GM12878 (cell line): ENCODE measurements around the gene SSNA1. TPM values are rescaled to one million over a fixed set of nuclear protein-coding genes. Genes with fewer than 3 reads are reported as not detected.

ENCODE experiments used
- ATAC-seq: fragments of 200-7000 bp; cut with Tn5 transposase; 3 replicates; pipeline ENCODE4 v1.9.1; 2020; ENCODE audit warnings: mild to moderate bottlenecking, moderate library complexity
- BruUV-seq: library from RNA; stranded (reverse); fragments of 400-500 nt; replicated peaks from 2 replicates; lab custom pipeline; 2021; lab: Mats Ljungman, UMichigan
- CTCF ChIA-PET: fragments of 300-600 bp; sonication (Branson Sonifier 250); formaldehyde crosslinking; extraction: SDS; loops from one replicate; lab custom pipeline; 2021; ENCODE audit warnings: inconsistent platforms; lab: Yijun Ruan, JAX
- POLR2A ChIA-PET: fragments of 350-600 bp; formaldehyde crosslinking; extraction: SDS; loops from one replicate; lab custom pipeline; 2021; ENCODE audit warnings: inconsistent platforms; lab: Charles Lee
- RAD21 ChIA-PET: fragments of 300-600 bp; sonication (Branson Sonifier 250); formaldehyde crosslinking; loops from one replicate; lab custom pipeline; 2023; ENCODE audit warnings: antibody characterized with exemption; ENCODE audit not compliant: unreplicated experiment; lab: Charles Lee
- SMC1A ChIA-PET: fragments of 300-600 bp; sonication (Branson Sonifier 250); formaldehyde crosslinking; loops from one replicate; lab custom pipeline; 2023; ENCODE audit not compliant: unreplicated experiment, uncharacterized antibody; lab: Charles Lee
- DNase-seq: peaks from one replicate; pipeline ENCODE4 v3.0.0-alpha.2; 2011; ENCODE audit warnings: low read depth, low spot score
- FAIRE-seq: peaks from 3 replicates; lab custom pipeline; 2011; peaks lifted over from hg19 to GRCh38; lab: Jason Lieb, UNC
- H2AFZ ChIP-seq: 2 replicates; pipeline ENCODE4 v1.6.0; 2011; ENCODE audit warnings: low read depth, low read length, control low read depth; ENCODE audit not compliant: control insufficient read depth
- H3K27ac ChIP-seq: 2 replicates; pipeline ENCODE4 v1.5.1; 2011; ENCODE audit warnings: control low read depth; ENCODE audit not compliant: control insufficient read depth, insufficient read depth
- H3K27me3 ChIP-seq, 2 experiments: replicated peaks in 1 of 2; 2 replicates each; pipeline versions ENCODE4 v1.6.0 to v1.6.1; 2011; ENCODE audit warnings: low read length in 1 of 2; ENCODE audit not compliant: control insufficient read depth in 2 of 2, insufficient read depth in 2 of 2
- H3K36me3 ChIP-seq, 2 experiments: 2 replicates each; pipeline ENCODE4 v1.5.1; 2011; ENCODE audit warnings: low read length in 1 of 2; ENCODE audit not compliant: control insufficient read depth in 2 of 2, insufficient read depth in 2 of 2
- H3K4me1 ChIP-seq: 2 replicates; pipeline ENCODE4 v1.6.1; 2011; ENCODE audit warnings: mild to moderate bottlenecking, low read length, moderate library complexity, mixed read lengths; ENCODE audit not compliant: control insufficient read depth, insufficient read depth
- H3K4me2 ChIP-seq: 2 replicates; pipeline ENCODE4 v1.6.0; 2011; ENCODE audit warnings: control low read depth; ENCODE audit not compliant: control insufficient read depth, insufficient read depth
- H3K4me3 ChIP-seq: fragments of 200-600 bp; sonication (generic); 2 replicates; pipeline ENCODE4 v1.5.1; 2016
- H3K79me2 ChIP-seq: 2 replicates; pipeline ENCODE4 v1.6.0; 2011; ENCODE audit warnings: low read length; ENCODE audit not compliant: control insufficient read depth, insufficient read depth
- H3K9ac ChIP-seq: 2 replicates; pipeline ENCODE4 v1.8.0; 2011; ENCODE audit warnings: low read length, control low read depth, mixed read lengths; ENCODE audit not compliant: control insufficient read depth, insufficient read depth
- H3K9me3 ChIP-seq: replicated peaks from 3 replicates; pipeline ENCODE4 v1.5.1; 2011; ENCODE audit warnings: mild to moderate bottlenecking, low read length; ENCODE audit not compliant: control insufficient read depth, insufficient read depth
- H4K20me1 ChIP-seq: 2 replicates; pipeline ENCODE4 v1.6.0; 2011; ENCODE audit not compliant: control insufficient read depth, insufficient read depth
- CBX3 ChIP-seq: fragments of 200-600 bp; sonication (generic); IDR thresholded peaks from 2 replicates; pipeline ENCODE4 v1.6.1; 2016; ENCODE audit warnings: low read depth, borderline replicate concordance
- ETV6 ChIP-seq, 2 experiments: fragments of 450-650 bp in 1 of 2; IDR thresholded peaks in 1 of 2; conservative IDR thresholded peaks in 1 of 2; 2 replicates each; pipeline ENCODE4 v1.6.1; 2014; ENCODE audit warnings: antibody characterized with exemption in 1 of 2, borderline replicate concordance in 1 of 2, low read depth in 1 of 2, mild to moderate bottlenecking in 1 of 2, moderate library complexity in 1 of 2
- FOXM1 ChIP-seq: IDR thresholded peaks from 2 replicates; pipeline ENCODE4 v1.6.1; 2012; ENCODE audit warnings: low read depth, mild to moderate bottlenecking, inconsistent platforms, low read length, moderate library complexity
- GABPA ChIP-seq: IDR thresholded peaks from 2 replicates; pipeline ENCODE4 v1.6.1; 2014; ENCODE audit warnings: antibody characterized with exemption, low read depth, mild to moderate bottlenecking, inconsistent platforms
- MEF2B ChIP-seq: fragments of 450-650 bp; IDR thresholded peaks from 2 replicates; pipeline ENCODE4 v1.6.1; 2018; ENCODE audit warnings: mild to moderate bottlenecking, moderate library complexity; ENCODE audit not compliant: partially characterized antibody, poor library complexity, severe bottlenecking
- MTA3 ChIP-seq: IDR thresholded peaks from 2 replicates; pipeline ENCODE4 v1.6.1; 2012; ENCODE audit warnings: low read length, inconsistent platforms, borderline replicate concordance
- MXI1 ChIP-seq: fragments of 150-350 bp; IDR thresholded peaks from 2 replicates; pipeline ENCODE4 v1.6.1; 2011; ENCODE audit warnings: low read depth, mild to moderate bottlenecking, inconsistent platforms, low read length, improper control_type of control experiment
- NR2C2 ChIP-seq: IDR thresholded peaks from 2 replicates; pipeline ENCODE4 v1.6.1; 2011; ENCODE audit warnings: borderline replicate concordance, low read depth; ENCODE audit not compliant: control insufficient read depth, insufficient read length
- NRF1 ChIP-seq: conservative IDR thresholded peaks from 2 replicates; pipeline ENCODE4 v1.6.1; 2011; ENCODE audit warnings: mild to moderate bottlenecking, low read depth, low read length, improper control_type of control experiment
- POLR2AphosphoS5 ChIP-seq: IDR thresholded peaks from 2 replicates; pipeline ENCODE4 v1.6.1; 2011; ENCODE audit warnings: mild to moderate bottlenecking, low read length, inconsistent platforms
- SMAD5 ChIP-seq: IDR thresholded peaks from 2 replicates; pipeline ENCODE4 v1.6.1; 2016; ENCODE audit warnings: antibody characterized with exemption, low read depth
- SPI1 ChIP-seq: IDR thresholded peaks from 2 replicates; pipeline ENCODE4 v1.6.1; 2011; ENCODE audit warnings: low read depth, mild to moderate bottlenecking, low read length, moderate library complexity, borderline replicate concordance; ENCODE audit not compliant: insufficient read depth
- TAF1 ChIP-seq: IDR thresholded peaks from 2 replicates; pipeline ENCODE4 v1.6.1; 2011; ENCODE audit warnings: mild to moderate bottlenecking, low read depth, low read length, borderline replicate concordance
- TBL1XR1 ChIP-seq: IDR thresholded peaks from 2 replicates; pipeline ENCODE4 v1.6.1; 2012; ENCODE audit warnings: low read depth, low read length, improper control_type of control experiment
- TCF12 ChIP-seq: IDR thresholded peaks from 2 replicates; pipeline ENCODE4 v1.6.1; 2011; ENCODE audit warnings: low read depth, mild to moderate bottlenecking, low read length
- YBX1 ChIP-seq: fragments of 450-650 bp; IDR thresholded peaks from 2 replicates; pipeline ENCODE4 v1.6.1; 2016; ENCODE audit warnings: antibody characterized with exemption
- ZNF217 ChIP-seq: fragments of 450-650 bp; IDR thresholded peaks from 2 replicates; pipeline ENCODE4 v1.6.1; 2017; ENCODE audit warnings: antibody characterized with exemption, mild to moderate bottlenecking
- WGBS: methylation state at CpG from one replicate; pipeline ENCODE4 v1.1.6; 2016; ENCODE audit warnings: low lambda C conversion rate; ENCODE audit not compliant: insufficient replicate concordance, insufficient coverage; ENCODE audit errors: missing lambda C conversion rate; 5-methylcytosine and 5-hydroxymethylcytosine counted together
- in situ Hi-C: fragments of 300-500 bp; cut with MboI; formaldehyde crosslinking; loops from 9 replicates; pipeline ENCODE4 v1.14.3; 2018; ENCODE audit warnings: mixed read lengths
- intact Hi-C: fragments of 100-400 bp; cut with micrococcal nuclease; formaldehyde crosslinking; loops from one replicate; pipeline ENCODE4 v1.14.2; 2022; ENCODE audit not compliant: unreplicated experiment
- polyA plus RNA-seq, 11 experiments: library from polyadenylated mRNA; depleted of rRNA in 4 of 11; unstranded in 6 of 11; stranded (reverse) in 5 of 11; fragments of >200 nt; fragmentation: Nextera tagmentation in 4 of 11; fragmentation: Illumina TruSeq in 1 of 11; extraction: Ambion mirVana in 4 of 11; extraction: Trizol in 1 of 11; gene quantifications; 1 replicate in 1 of 11; 2 replicates in 10 of 11; pipeline versions ENCODE4 v1.2.1 to v1.2.3, GENCODE V29; 2011 to 2016; ENCODE audit warnings: inconsistent platforms in 2 of 11, missing spikeins in 2 of 11, low read depth in 1 of 11
- total RNA-seq, 4 experiments: library from RNA; depleted of rRNA in 3 of 4; stranded (reverse); fragments of >200 nt in 3 of 4; fragmentation: Illumina TruSeq in 1 of 4; extraction: Trizol in 1 of 4; gene quantifications; 2 replicates each; pipeline versions ENCODE4 v1.2.1 to v1.2.3, GENCODE V29; 2013 to 2021
- TF ChIP-seq, protein P1 (sequence below): fragments of 450-650 bp; IDR thresholded peaks from 2 replicates; pipeline ENCODE4 v1.6.1; 2016; ENCODE audit warnings: mild to moderate bottlenecking

SSNA1 gene
- total and polyA plus RNA-seq, 10 of the 15 experiments (the other 5 are each of a cell fraction or from before 2014, with no cell fraction given), result 0.63 to 139 (median 78.0) TPM

DNA sequence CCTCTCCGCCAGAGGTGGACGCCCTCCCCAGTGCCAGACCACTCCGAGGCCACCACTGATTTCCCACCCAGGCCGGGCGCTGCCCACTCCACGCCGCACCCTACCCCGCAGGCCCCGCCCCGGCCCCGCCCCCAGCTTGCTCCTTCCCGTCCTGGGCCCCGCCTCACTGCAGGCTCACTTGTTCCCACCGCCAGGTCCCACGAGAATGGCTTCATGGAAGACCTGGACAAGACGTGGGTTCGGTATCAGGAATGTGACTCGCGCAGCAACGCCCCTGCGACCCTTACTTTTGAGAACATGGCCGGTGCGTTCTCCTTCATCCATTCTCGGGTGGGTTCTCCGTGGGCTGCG lies 25.1 kb upstream of the SSNA1 start:
- ChIA-PET RAD21 (interaction anchor here (0.8 kb wide), 1 partner anchor 13 kb away, joined by 3 read pairs; no protein-coding TSS in a partner anchor), CTCF (no interaction called here)
- BruUV-seq, result no TSS peak

More for the DNA sequence above, 25.1 kb upstream of the SSNA1 start:
- Histone ChIP-seq H3K79me2 (no peaks in the 10 kb centered on the region), H3K4me1 (peaks cover 18% of the 10 kb centered on the region), H4K20me1 (no peaks in the 10 kb centered on the region), H2AFZ (no peak overlapping the region), H3K9ac (no peak overlapping the region), H3K27ac (no peak overlapping the region), H3K9me3 (no peaks in the 10 kb centered on the region; the same call in 2 of the 3 replicates), H3K36me3 (no peaks in the 10 kb centered on the region), H3K27me3 (peaks cover 0 to 2% of the 10 kb centered on the region in 2 experiments; a peak in 1 of 4 replicates), H3K4me3 (no peak overlapping the region), H3K4me2 (no peak overlapping the region)
- in situ Hi-C loops, result no loop called here
- TF ChIP-seq NRF1, result no peak
- no peak for TF ChIP-seq POLR2AphosphoS5
- no peak for TF ChIP-seq GABPA
- TF ChIP-seq MEF2B, result no peak
- TF ChIP-seq, protein P1, sequence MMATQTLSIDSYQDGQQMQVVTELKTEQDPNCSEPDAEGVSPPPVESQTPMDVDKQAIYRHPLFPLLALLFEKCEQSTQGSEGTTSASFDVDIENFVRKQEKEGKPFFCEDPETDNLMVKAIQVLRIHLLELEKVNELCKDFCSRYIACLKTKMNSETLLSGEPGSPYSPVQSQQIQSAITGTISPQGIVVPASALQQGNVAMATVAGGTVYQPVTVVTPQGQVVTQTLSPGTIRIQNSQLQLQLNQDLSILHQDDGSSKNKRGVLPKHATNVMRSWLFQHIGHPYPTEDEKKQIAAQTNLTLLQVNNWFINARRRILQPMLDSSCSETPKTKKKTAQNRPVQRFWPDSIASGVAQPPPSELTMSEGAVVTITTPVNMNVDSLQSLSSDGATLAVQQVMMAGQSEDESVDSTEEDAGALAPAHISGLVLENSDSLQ, result no peak
- no peak for TF ChIP-seq TCF12
- TF ChIP-seq ETV6 (conservative IDR thresholded peaks at IDR 0.05 in 1 of 2, IDR thresholded peaks at IDR 0.05 in 1 of 2; ENCODE audit: borderline replicate concordance in 1 of 2, low read depth in 1 of 2), result no peak
- no peak for TF ChIP-seq FOXM1
- no peak for TF ChIP-seq YBX1
- TF ChIP-seq CBX3, result no peak
- TF ChIP-seq NR2C2, result no peak
- TF ChIP-seq MXI1, result no peak
- no peak for TF ChIP-seq TBL1XR1
- TF ChIP-seq SPI1, result no peak
- no peak for TF ChIP-seq ZNF217
- no peak for TF ChIP-seq MTA3
- no peak for TF ChIP-seq SMAD5
- no peak for TF ChIP-seq TAF1
- POLR2A ChIA-PET, result no interaction called here
- 69% methylated on average over 26 of the region's 26 CpGs for WGBS
- intact Hi-C loops, result no loop called here
- DNase-seq (no peak), FAIRE-seq (no peak), ATAC-seq (no peak)
- SMC1A ChIA-PET, result no interaction called here
